ENCODE measurements around the gene EXOC2.
"Not testable (repeated sequence)": the region's sequence is repeated elsewhere in the genome, so short reads cannot be mapped to it uniquely, and the experiment has no call there.

GRCh38 chr6:561335-561734 lies 131.6 kb downstream of the EXOC2 start:
- TF ChIP-seq, protein P1, sequence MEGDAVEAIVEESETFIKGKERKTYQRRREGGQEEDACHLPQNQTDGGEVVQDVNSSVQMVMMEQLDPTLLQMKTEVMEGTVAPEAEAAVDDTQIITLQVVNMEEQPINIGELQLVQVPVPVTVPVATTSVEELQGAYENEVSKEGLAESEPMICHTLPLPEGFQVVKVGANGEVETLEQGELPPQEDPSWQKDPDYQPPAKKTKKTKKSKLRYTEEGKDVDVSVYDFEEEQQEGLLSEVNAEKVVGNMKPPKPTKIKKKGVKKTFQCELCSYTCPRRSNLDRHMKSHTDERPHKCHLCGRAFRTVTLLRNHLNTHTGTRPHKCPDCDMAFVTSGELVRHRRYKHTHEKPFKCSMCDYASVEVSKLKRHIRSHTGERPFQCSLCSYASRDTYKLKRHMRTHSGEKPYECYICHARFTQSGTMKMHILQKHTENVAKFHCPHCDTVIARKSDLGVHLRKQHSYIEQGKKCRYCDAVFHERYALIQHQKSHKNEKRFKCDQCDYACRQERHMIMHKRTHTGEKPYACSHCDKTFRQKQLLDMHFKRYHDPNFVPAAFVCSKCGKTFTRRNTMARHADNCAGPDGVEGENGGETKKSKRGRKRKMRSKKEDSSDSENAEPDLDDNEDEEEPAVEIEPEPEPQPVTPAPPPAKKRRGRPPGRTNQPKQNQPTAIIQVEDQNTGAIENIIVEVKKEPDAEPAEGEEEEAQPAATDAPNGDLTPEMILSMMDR (conservative IDR thresholded peaks at IDR 0.05): not testable (repeated sequence)
- TF ChIP-seq ZFX (IDR thresholded peaks at IDR 0.05): not testable (repeated sequence)

Data from C4-2B (cell line).